IMR-90 (cell line): ENCODE data around the gene ACAA2.

Source experiments
- BHLHE40 ChIP-seq: fragments of 150-350 bp; IDR thresholded peaks from 2 replicates; pipeline ENCODE4 v1.6.1; 2016; ENCODE audit warnings: mild to moderate bottlenecking, low read depth, low read length
- CEBPB ChIP-seq: IDR thresholded peaks from 2 replicates; pipeline ENCODE4 v1.6.1; 2012; ENCODE audit warnings: low read depth, low read length, improper control_type of control experiment
- CHD1 ChIP-seq: IDR thresholded peaks from 2 replicates; pipeline ENCODE4 v1.6.1; 2012; ENCODE audit warnings: low read depth, low read length, improper control_type of control experiment
- ELK1 ChIP-seq: fragments of 150-350 bp; IDR thresholded peaks from 2 replicates; pipeline ENCODE4 v1.6.1; 2016; ENCODE audit warnings: low read depth, mild to moderate bottlenecking, low read length, moderate library complexity, borderline replicate concordance
- FOS ChIP-seq: fragments of 150-350 bp; IDR thresholded peaks from 2 replicates; pipeline ENCODE4 v1.6.1; 2016; ENCODE audit warnings: low read depth, low read length
- MAFK ChIP-seq: IDR thresholded peaks from 2 replicates; pipeline ENCODE4 v1.6.1; 2012; ENCODE audit warnings: low read depth, low read length, improper control_type of control experiment
- MAZ ChIP-seq: IDR thresholded peaks from 2 replicates; pipeline ENCODE4 v1.6.1; 2012; ENCODE audit warnings: low read depth, mild to moderate bottlenecking, low read length, improper control_type of control experiment, moderate library complexity, borderline replicate concordance
- MXI1 ChIP-seq: IDR thresholded peaks from 2 replicates; pipeline ENCODE4 v1.6.1; 2012; ENCODE audit warnings: low read depth, mild to moderate bottlenecking, low read length, moderate library complexity, borderline replicate concordance
- POLR2A ChIP-seq: IDR thresholded peaks from 2 replicates; pipeline ENCODE4 v1.6.1; 2012; ENCODE audit warnings: mild to moderate bottlenecking, low read depth, low read length
- RAD21 ChIP-seq: IDR thresholded peaks from 2 replicates; pipeline ENCODE4 v1.6.1; 2012; ENCODE audit warnings: low read length, improper control_type of control experiment
- RCOR1 ChIP-seq: IDR thresholded peaks from 2 replicates; pipeline ENCODE4 v1.6.1; 2012; ENCODE audit warnings: mild to moderate bottlenecking, low read length, improper control_type of control experiment; ENCODE audit not compliant: insufficient replicate concordance
- SMC3 ChIP-seq: fragments of 150-350 bp; IDR thresholded peaks from 2 replicates; pipeline ENCODE4 v1.6.1; 2016; ENCODE audit warnings: low read depth, mild to moderate bottlenecking, antibody characterized with exemption, low read length, moderate library complexity
- USF2 ChIP-seq: fragments of 150-350 bp; IDR thresholded peaks from 2 replicates; pipeline ENCODE4 v1.6.1; 2017; ENCODE audit warnings: mild to moderate bottlenecking, antibody characterized with exemption, low read length, low read depth
- TF ChIP-seq, protein P1 (sequence below): conservative IDR thresholded peaks from 2 replicates; pipeline ENCODE4 v1.5.1; 2012; ENCODE audit warnings: mild to moderate bottlenecking, low read depth, low read length, improper control_type of control experiment

- no peak for TF ChIP-seq POLR2A
- TF ChIP-seq, protein P1, sequence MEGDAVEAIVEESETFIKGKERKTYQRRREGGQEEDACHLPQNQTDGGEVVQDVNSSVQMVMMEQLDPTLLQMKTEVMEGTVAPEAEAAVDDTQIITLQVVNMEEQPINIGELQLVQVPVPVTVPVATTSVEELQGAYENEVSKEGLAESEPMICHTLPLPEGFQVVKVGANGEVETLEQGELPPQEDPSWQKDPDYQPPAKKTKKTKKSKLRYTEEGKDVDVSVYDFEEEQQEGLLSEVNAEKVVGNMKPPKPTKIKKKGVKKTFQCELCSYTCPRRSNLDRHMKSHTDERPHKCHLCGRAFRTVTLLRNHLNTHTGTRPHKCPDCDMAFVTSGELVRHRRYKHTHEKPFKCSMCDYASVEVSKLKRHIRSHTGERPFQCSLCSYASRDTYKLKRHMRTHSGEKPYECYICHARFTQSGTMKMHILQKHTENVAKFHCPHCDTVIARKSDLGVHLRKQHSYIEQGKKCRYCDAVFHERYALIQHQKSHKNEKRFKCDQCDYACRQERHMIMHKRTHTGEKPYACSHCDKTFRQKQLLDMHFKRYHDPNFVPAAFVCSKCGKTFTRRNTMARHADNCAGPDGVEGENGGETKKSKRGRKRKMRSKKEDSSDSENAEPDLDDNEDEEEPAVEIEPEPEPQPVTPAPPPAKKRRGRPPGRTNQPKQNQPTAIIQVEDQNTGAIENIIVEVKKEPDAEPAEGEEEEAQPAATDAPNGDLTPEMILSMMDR, result no peak
- TF ChIP-seq CEBPB, result no peak
- no peak for TF ChIP-seq CHD1
- no peak for TF ChIP-seq SMC3
- TF ChIP-seq USF2, result no peak
- no peak for TF ChIP-seq BHLHE40
- no peak for TF ChIP-seq FOS
- TF ChIP-seq MAFK, result no peak
- TF ChIP-seq RAD21, result no peak
- TF ChIP-seq MAZ, result no peak
- TF ChIP-seq MXI1, result no peak
- TF ChIP-seq ELK1, result no peak
- no peak for TF ChIP-seq RCOR1
Observed at GRCh38 chr18:49827996-49828395, 14.7 kb upstream of the ACAA2 start.
